ENCODE data around the gene BAIAP2.

Gene BAIAP2

GRCh38 chr17:81106716-81107115 lies 71.8 kb downstream of the BAIAP2 start:
- H3K4me3 ChIP-seq (replicated peaks in 1 of 2; ENCODE audit: low read depth in 2 of 2, low read length in 2 of 2), result no peak overlapping the region
- TF ChIP-seq, protein P1, sequence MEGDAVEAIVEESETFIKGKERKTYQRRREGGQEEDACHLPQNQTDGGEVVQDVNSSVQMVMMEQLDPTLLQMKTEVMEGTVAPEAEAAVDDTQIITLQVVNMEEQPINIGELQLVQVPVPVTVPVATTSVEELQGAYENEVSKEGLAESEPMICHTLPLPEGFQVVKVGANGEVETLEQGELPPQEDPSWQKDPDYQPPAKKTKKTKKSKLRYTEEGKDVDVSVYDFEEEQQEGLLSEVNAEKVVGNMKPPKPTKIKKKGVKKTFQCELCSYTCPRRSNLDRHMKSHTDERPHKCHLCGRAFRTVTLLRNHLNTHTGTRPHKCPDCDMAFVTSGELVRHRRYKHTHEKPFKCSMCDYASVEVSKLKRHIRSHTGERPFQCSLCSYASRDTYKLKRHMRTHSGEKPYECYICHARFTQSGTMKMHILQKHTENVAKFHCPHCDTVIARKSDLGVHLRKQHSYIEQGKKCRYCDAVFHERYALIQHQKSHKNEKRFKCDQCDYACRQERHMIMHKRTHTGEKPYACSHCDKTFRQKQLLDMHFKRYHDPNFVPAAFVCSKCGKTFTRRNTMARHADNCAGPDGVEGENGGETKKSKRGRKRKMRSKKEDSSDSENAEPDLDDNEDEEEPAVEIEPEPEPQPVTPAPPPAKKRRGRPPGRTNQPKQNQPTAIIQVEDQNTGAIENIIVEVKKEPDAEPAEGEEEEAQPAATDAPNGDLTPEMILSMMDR (IDR thresholded peaks at IDR 0.05; ENCODE audit: low read depth, low read length), result no peak
- no peak for DNase-seq (ENCODE audit: low read depth in 2 of 2)

GRCh38 chr17:81108220-81108619 lies 73.3 kb downstream of the BAIAP2 start:
- DNase-seq (ENCODE audit: low read depth in 2 of 2), result no peak
- no peak overlapping the region for H3K4me3 ChIP-seq (replicated peaks in 1 of 2; ENCODE audit: low read depth in 2 of 2, low read length in 2 of 2)
- TF ChIP-seq, protein P1 (IDR thresholded peaks at IDR 0.05; ENCODE audit: low read depth, low read length), result no peak

DNA sequence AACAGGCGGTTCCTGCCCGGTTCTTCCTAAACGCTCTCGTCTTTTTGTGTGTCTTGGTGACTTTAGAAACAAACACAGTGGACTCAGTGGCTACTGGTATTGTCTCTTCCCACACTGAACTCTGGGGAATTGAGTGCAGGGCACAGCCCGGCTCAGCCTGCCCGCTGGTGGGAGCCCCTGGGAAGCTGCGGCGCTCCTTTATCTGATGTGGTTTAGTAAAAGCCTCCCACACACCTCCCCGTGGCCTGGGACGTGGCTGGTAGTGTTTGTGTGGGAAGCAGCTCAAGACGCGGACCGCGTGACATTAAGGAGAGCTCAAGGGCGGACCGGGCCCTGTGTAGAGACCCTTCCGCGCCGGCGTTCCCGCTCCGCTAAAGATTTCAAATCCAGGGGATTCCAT lies 75.0 kb downstream of the BAIAP2 start:
- DNase-seq (ENCODE audit: low read depth in 2 of 2), result no peak

DNA sequence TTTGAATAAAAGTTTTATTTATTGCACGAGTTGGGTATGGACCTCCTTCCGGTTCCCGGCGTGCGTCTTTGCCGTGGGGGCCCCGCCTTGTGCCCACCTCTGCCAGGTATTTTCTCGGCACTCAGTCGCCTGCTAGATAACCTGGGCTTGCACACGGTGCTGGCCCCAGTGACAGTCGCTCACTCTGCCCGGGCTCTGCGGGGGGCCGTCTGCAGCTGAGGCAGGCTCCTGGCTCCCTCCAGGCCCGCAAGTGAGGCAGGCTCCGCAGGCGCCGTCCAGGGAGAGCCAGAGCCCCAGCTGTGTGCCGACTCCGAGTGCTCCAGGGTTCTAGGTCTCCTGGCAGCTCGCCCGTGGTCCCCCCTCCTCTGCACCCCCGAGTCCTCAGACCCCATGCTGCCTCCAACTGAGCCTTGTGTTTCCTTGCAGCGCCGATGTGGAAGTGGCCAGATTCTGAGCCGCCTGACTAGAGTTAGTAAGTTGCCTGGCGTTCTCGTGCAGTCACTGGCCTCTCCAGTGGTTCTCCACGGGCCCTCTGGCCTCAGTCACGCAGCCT lies 75.6 kb downstream of the BAIAP2 start:
- TF ChIP-seq, protein P1 (IDR thresholded peaks at IDR 0.05; ENCODE audit: low read depth, low read length), result no peak
- no peak for DNase-seq (ENCODE audit: low read depth in 2 of 2)
- H3K4me3 ChIP-seq (replicated peaks in 1 of 2; ENCODE audit: low read depth in 2 of 2, low read length in 2 of 2), result no peak overlapping the region

More for the DNA sequence above, 75.0 kb downstream of the BAIAP2 start:
- TF ChIP-seq, protein P1 (IDR thresholded peaks at IDR 0.05; ENCODE audit: low read depth, low read length), result no peak
- H3K4me3 ChIP-seq (replicated peaks in 1 of 2; ENCODE audit: low read depth in 2 of 2, low read length in 2 of 2), result no peak overlapping the region

DNA sequence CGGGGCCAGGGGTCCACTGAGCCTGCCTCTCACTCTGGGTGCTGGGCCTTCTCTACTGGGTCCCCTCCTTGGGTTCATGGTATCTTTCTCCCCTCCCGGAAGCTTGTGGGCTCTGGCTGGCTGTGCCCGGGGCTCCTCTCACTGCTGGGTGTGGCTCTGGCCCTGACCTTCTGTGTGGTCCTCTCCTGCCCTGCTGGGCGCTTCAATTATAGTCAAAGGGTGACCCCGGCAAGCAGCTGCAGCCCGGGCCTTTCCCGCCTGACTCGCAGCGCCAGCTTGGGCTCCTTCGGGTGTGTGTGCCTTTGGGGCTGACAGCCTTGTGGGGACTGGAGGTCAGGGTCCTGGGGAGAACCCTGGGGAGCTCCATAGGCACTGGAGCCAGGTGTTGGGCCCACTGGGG lies 76.1 kb downstream of the BAIAP2 start:
- H3K4me3 ChIP-seq (replicated peaks in 1 of 2; ENCODE audit: low read depth in 2 of 2, low read length in 2 of 2), result no peak overlapping the region
- TF ChIP-seq, protein P1 (IDR thresholded peaks at IDR 0.05; ENCODE audit: low read depth, low read length), result no peak
- DNase-seq (ENCODE audit: low read depth in 2 of 2), result no peak

DNA sequence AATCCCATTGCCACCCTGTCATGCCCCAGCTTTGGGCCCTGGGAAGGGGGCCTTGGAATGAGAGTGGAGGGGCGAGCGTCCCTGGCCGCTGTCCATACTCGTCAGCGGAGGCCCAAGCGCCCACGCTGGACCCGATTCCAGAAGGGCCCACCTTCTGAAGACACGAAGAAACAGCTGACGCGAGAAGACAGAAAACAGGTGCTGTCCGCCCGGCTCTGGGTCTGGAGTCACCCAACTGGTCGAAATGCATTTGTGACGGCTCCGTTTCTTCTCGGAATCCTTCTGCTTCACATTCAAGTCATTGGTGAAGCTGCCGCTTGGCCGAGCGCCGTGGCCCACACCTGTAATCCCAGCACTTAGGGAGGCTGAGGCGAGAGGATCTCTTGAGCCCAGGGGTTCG lies 77.5 kb downstream of the BAIAP2 start:
- TF ChIP-seq, protein P1 (IDR thresholded peaks at IDR 0.05; ENCODE audit: low read depth, low read length), result no peak
- no peak for DNase-seq (ENCODE audit: low read depth in 2 of 2)
- no peak overlapping the region for H3K4me3 ChIP-seq (replicated peaks in 1 of 2; ENCODE audit: low read depth in 2 of 2, low read length in 2 of 2)

GRCh38 chr17:81113158-81113724 lies 78.3 kb downstream of the BAIAP2 start:
- TF ChIP-seq, protein P1 (IDR thresholded peaks at IDR 0.05; ENCODE audit: low read depth, low read length), result no peak
- H3K4me3 ChIP-seq (replicated peaks in 1 of 2; ENCODE audit: low read depth in 2 of 2, low read length in 2 of 2), result no peak overlapping the region
- DNase-seq (ENCODE audit: low read depth in 2 of 2), result no peak
